ENCODE measurements around the gene ARHGAP33. TPM values are rescaled to one million over a fixed set of nuclear protein-coding genes. Genes with fewer than 3 reads are reported as not detected.

ARHGAP33 gene
- total RNA-seq, 1 experiment from 2014 or later, result 3.7 TPM

DNA sequence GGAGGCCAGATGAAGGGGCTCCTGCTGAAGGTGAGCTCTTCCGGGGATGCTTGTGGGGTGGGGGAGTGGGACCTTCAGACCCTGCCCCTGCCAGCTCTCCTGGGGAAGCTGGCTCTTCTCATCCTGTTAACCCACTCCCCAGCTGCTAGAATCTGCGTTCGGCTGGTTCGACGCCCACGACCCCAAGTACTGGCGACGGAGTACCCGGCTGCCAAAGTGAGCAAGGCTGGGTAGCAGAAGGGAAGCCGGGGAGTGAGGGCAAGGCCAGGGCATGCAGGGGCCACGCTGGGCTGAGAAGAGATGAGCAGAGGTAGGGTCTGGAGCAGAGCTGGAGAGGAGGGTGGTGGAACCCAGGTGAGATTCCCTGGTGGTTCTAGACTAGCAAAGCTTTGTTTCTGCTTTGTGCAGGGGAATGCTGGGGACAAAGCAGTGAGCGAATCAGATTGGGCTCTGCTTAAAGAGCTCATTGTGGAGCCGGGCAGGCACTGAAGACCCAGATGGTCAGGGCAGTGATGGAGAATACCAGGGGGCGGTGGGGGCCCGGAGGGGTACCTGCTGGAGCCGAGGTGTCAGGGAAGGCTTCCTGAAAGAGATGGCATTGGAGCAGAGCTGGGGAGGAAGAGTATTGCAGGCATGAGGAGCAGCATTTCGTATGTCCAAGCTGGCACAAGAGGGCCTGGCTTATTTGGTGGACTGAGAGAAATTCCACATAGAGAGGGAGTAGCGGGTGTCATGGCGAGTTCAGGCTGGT, 47.2 kb upstream of the ARHGAP33 start:
- Histone ChIP-seq H3K36me3 (ENCODE audit: low read depth, low read length) (peaks cover 5% of the 10 kb centered on the region), H3K4me2 (ENCODE audit: low read length) (no peak overlapping the region), H3K4me3 (ENCODE audit: low read length) (no peak overlapping the region), H2AFZ (ENCODE audit: low read length) (no peak overlapping the region), H3F3A (ENCODE audit: low read length, unreplicated experiment) (no peaks in the 10 kb centered on the region), H3K9ac (ENCODE audit: low read length) (no peak overlapping the region), H3K9me3 (ENCODE audit: low read length) (no peaks in the 10 kb centered on the region), H3K9me2 (replicated peaks; ENCODE audit: low read length) (no peaks in the 10 kb centered on the region), H3K27me3 (ENCODE audit: low read length) (no peaks in the 10 kb centered on the region), H3K27ac (ENCODE audit: low read length) (no peak overlapping the region), H4K20me1 (ENCODE audit: low read length) (no peaks in the 10 kb centered on the region), H3K79me2 (ENCODE audit: low read length) (no peaks in the 10 kb centered on the region), H3K4me1 (ENCODE audit: insufficient read depth, low read length) (no peaks in the 10 kb centered on the region)
- no peak for DNase-seq
- ChIA-PET CTCF (no interaction called here), POLR2A (ENCODE audit: unreplicated experiment) (no interaction called here)
- BruUV-seq (replicated peaks), result no TSS peak
- TF ChIP-seq EZH2phosphoT487 (IDR thresholded peaks at IDR 0.05; ENCODE audit: borderline replicate concordance, low read length), result no peak
- TF ChIP-seq CTCF (conservative IDR thresholded peaks at IDR 0.05; ENCODE audit: low read depth, low read length), result no peak
- no peak for TF ChIP-seq EZH2 (IDR thresholded peaks at IDR 0.05; ENCODE audit: low read length, unreplicated experiment)
- no peak for ATAC-seq
- intact Hi-C loops (cut with micrococcal nuclease), result no loop called here

- H3K4me1 ChIP-seq (ENCODE audit: insufficient read depth, low read length), result no peaks in the 10 kb centered on the region
- no peaks in the 10 kb centered on the region for H3K79me2 ChIP-seq (ENCODE audit: low read length)
- H3K4me2 ChIP-seq (ENCODE audit: low read length), result no peak overlapping the region
- no peak overlapping the region for H3K9ac ChIP-seq (ENCODE audit: low read length)
- intact Hi-C loops (cut with micrococcal nuclease), result no loop called here
- H3K4me3 ChIP-seq (ENCODE audit: low read length), result no peak overlapping the region
- H2AFZ ChIP-seq (ENCODE audit: low read length), result no peak overlapping the region
- CTCF ChIA-PET, result no interaction called here
- peaks cover 5% of the 10 kb centered on the region for H3K36me3 ChIP-seq (ENCODE audit: low read depth, low read length)
- no peaks in the 10 kb centered on the region for H3F3A ChIP-seq (ENCODE audit: low read length, unreplicated experiment)
- POLR2A ChIA-PET (ENCODE audit: unreplicated experiment), result no interaction called here
- ATAC-seq (no peak), DNase-seq (no peak)
- H3K9me2 ChIP-seq (replicated peaks; ENCODE audit: low read length), result no peaks in the 10 kb centered on the region
- H3K27me3 ChIP-seq (ENCODE audit: low read length), result no peaks in the 10 kb centered on the region
- no peaks in the 10 kb centered on the region for H4K20me1 ChIP-seq (ENCODE audit: low read length)
- TF ChIP-seq EZH2phosphoT487 (IDR thresholded peaks at IDR 0.05; ENCODE audit: borderline replicate concordance, low read length) (no peak), CTCF (conservative IDR thresholded peaks at IDR 0.05; ENCODE audit: low read depth, low read length) (no peak), EZH2 (IDR thresholded peaks at IDR 0.05; ENCODE audit: low read length, unreplicated experiment) (no peak)
- no peaks in the 10 kb centered on the region for H3K9me3 ChIP-seq (ENCODE audit: low read length)
- no peak overlapping the region for H3K27ac ChIP-seq (ENCODE audit: low read length)
- BruUV-seq (replicated peaks), result no TSS peak
Observed at GRCh38 chr19:35729021-35729420, 46.3 kb upstream of the ARHGAP33 start.

DNA sequence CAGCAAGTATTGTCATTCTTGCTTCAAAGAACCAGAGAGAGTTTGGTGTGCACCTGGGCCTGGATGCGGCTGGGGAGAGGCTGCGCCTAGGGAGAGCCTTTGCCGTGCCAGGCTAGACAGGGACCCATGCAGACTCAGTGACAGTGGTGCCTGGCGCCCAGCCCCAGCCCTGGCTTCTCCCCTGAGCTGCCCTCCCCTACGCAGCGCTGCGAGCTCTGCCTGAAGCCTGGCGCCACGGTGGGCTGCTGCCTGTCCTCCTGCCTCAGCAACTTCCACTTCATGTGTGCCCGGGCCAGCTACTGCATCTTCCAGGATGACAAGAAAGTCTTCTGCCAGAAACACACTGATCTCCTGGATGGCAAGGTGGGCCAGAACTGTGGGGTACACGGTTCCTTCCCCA, 45.6 kb upstream of the ARHGAP33 start:
- Histone ChIP-seq H3K36me3 (ENCODE audit: low read depth, low read length) (peaks cover 5% of the 10 kb centered on the region), H3K9me2 (replicated peaks; ENCODE audit: low read length) (no peaks in the 10 kb centered on the region), H4K20me1 (ENCODE audit: low read length) (no peaks in the 10 kb centered on the region), H3K9ac (ENCODE audit: low read length) (no peak overlapping the region), H2AFZ (ENCODE audit: low read length) (no peak overlapping the region), H3K79me2 (ENCODE audit: low read length) (no peaks in the 10 kb centered on the region), H3K4me1 (ENCODE audit: insufficient read depth, low read length) (no peaks in the 10 kb centered on the region), H3K27me3 (ENCODE audit: low read length) (no peaks in the 10 kb centered on the region), H3K4me2 (ENCODE audit: low read length) (no peak overlapping the region), H3K27ac (ENCODE audit: low read length) (no peak overlapping the region), H3K9me3 (ENCODE audit: low read length) (no peaks in the 10 kb centered on the region), H3F3A (ENCODE audit: low read length, unreplicated experiment) (no peaks in the 10 kb centered on the region), H3K4me3 (ENCODE audit: low read length) (no peak overlapping the region)
- POLR2A ChIA-PET (ENCODE audit: unreplicated experiment), result no interaction called here
- TF ChIP-seq EZH2phosphoT487 (IDR thresholded peaks at IDR 0.05; ENCODE audit: borderline replicate concordance, low read length) (no peak), EZH2 (IDR thresholded peaks at IDR 0.05; ENCODE audit: low read length, unreplicated experiment) (no peak), CTCF (conservative IDR thresholded peaks at IDR 0.05; ENCODE audit: low read depth, low read length) (no peak)
- no TSS peak for BruUV-seq (replicated peaks)
- intact Hi-C loops (cut with micrococcal nuclease), result no loop called here
- DNase-seq (no peak), ATAC-seq (no peak)
- CTCF ChIA-PET, result no interaction called here
